OCI-LY7 (cell line): Measurements from ENCODE around the gene TC2N. TPM values are rescaled to one million over a fixed set of nuclear protein-coding genes. Genes with fewer than 3 reads are reported as not detected.

ENCODE experiments used
- BruUV-seq: library from RNA; stranded (reverse); fragments of 400-500 nt; replicated peaks from 2 replicates; lab custom pipeline; 2021; lab: Mats Ljungman, UMichigan
- CTCF ChIA-PET: fragments of 300-600 bp; sonication (Branson Sonifier 250); formaldehyde crosslinking; loops from one replicate; lab custom pipeline; 2022; ENCODE audit warnings: antibody characterized with exemption; ENCODE audit not compliant: unreplicated experiment; lab: Charles Lee
- POLR2A ChIA-PET: fragments of 300-600 bp; sonication (Branson Sonifier 250); formaldehyde crosslinking; loops from one replicate; lab custom pipeline; 2022; ENCODE audit warnings: antibody characterized with exemption; lab: Charles Lee
- DNase-seq: peaks from one replicate; pipeline ENCODE4 v3.0.0-alpha.2; 2015; ENCODE audit warnings: low spot score
- H2AFZ ChIP-seq: fragments of 200-600 bp; sonication (generic), shearing (Covaris generic); 2 replicates; pipeline ENCODE4 v1.6.1; 2014; ENCODE audit warnings: mild to moderate bottlenecking, antibody characterized with exemption, low read length, moderate library complexity
- H3K27ac ChIP-seq: fragments of 200-600 bp; sonication (generic); 2 replicates; pipeline ENCODE4 v1.5.1; 2014; ENCODE audit warnings: mixed run types, low read depth, mild to moderate bottlenecking, moderate library complexity, low read length, inconsistent platforms; ENCODE audit not compliant: poor library complexity, severe bottlenecking
- H3K36me3 ChIP-seq: fragments of 200-600 bp; sonication (generic); 2 replicates; pipeline ENCODE4 v1.6.1; 2014; ENCODE audit warnings: mild to moderate bottlenecking, antibody characterized with exemption, low read length, moderate library complexity, mixed read lengths; ENCODE audit not compliant: insufficient read depth
- H3K4me1 ChIP-seq: fragments of 200-600 bp; sonication (generic); 2 replicates; pipeline ENCODE4 v1.5.1; 2014; ENCODE audit warnings: mild to moderate bottlenecking, low read length; ENCODE audit not compliant: insufficient read depth, poor library complexity, severe bottlenecking
- H3K4me2 ChIP-seq: fragments of 200-600 bp; sonication (generic); 2 replicates; pipeline ENCODE4 v1.6.1; 2014; ENCODE audit warnings: mild to moderate bottlenecking, low read length
- H3K4me3 ChIP-seq: fragments of 200-600 bp; sonication (generic); 2 replicates; pipeline ENCODE4 v1.5.1; 2014; ENCODE audit warnings: mild to moderate bottlenecking, low read depth, low read length; ENCODE audit not compliant: poor library complexity, severe bottlenecking
- H3K79me2 ChIP-seq: fragments of 200-600 bp; sonication (generic); 2 replicates; pipeline ENCODE4 v1.6.1; 2016; ENCODE audit warnings: low read depth, mild to moderate bottlenecking, low read length, moderate library complexity, mixed read lengths; ENCODE audit not compliant: insufficient read depth
- H3K9me2 ChIP-seq: fragments of 200-600 bp; sonication (generic); 2 replicates; pipeline ENCODE4 v1.6.1; 2016; ENCODE audit warnings: mild to moderate bottlenecking, low read length, mixed read lengths; ENCODE audit not compliant: insufficient read depth
- H3K9me3 ChIP-seq: fragments of 200-600 bp; sonication (generic); 2 replicates; pipeline ENCODE4 v1.6.1; 2014; ENCODE audit warnings: mild to moderate bottlenecking, mixed run types, low read length, mixed read lengths
- H4K20me1 ChIP-seq: fragments of 200-600 bp; sonication (generic); 2 replicates; pipeline ENCODE4 v1.6.1; 2014; ENCODE audit warnings: mild to moderate bottlenecking, antibody characterized with exemption, low read length, moderate library complexity, mixed read lengths; ENCODE audit not compliant: insufficient read depth
- CTCF ChIP-seq: fragments of 200-600 bp; sonication (generic); conservative IDR thresholded peaks from 2 replicates; pipeline ENCODE4 v1.5.1; 2014; ENCODE audit warnings: mild to moderate bottlenecking, antibody characterized with exemption, low read length, moderate library complexity, mixed read lengths
- EZH2phosphoT487 ChIP-seq: fragments of 200-600 bp; sonication (generic); IDR thresholded peaks from 2 replicates; pipeline ENCODE4 v1.6.1; 2018; ENCODE audit warnings: low read depth, borderline replicate concordance, mild to moderate bottlenecking, mixed run types, antibody characterized with exemption, low read length, moderate library complexity, mixed read lengths
- intact Hi-C: fragments of 100-400 bp; cut with micrococcal nuclease; formaldehyde crosslinking; loops from one replicate; pipeline ENCODE4 v1.10.0; 2022; ENCODE audit not compliant: unreplicated experiment
- total RNA-seq, 2 experiments: library from RNA; depleted of rRNA in 1 of 2; stranded (reverse); fragments of >200 nt in 1 of 2; shearing (Covaris generic) in 1 of 2; gene quantifications; 2 replicates each; pipeline ENCODE4 v1.2.3, GENCODE V29; 2014 to 2022

Gene TC2N
- total RNA-seq, 2 experiments from 2014 or later, result 0.57 TPM; not detected in 1

GRCh38 chr14:91731018-91731417 lies 136.3 kb downstream of the TC2N start:
- H2AFZ ChIP-seq, result no peak overlapping the region
- no peaks in the 10 kb centered on the region for H3K9me2 ChIP-seq
- no peak overlapping the region for H3K27ac ChIP-seq
- no peak for TF ChIP-seq EZH2phosphoT487
- TF ChIP-seq CTCF, result no peak
- no peaks in the 10 kb centered on the region for H3K4me1 ChIP-seq
- no peak overlapping the region for H3K4me3 ChIP-seq
- no peaks in the 10 kb centered on the region for H3K9me3 ChIP-seq
- intact Hi-C loops, result no loop called here
- no peaks in the 10 kb centered on the region for H3K79me2 ChIP-seq
- ChIA-PET CTCF (no interaction called here), POLR2A (no interaction called here)
- H4K20me1 ChIP-seq, result no peaks in the 10 kb centered on the region
- no TSS peak for BruUV-seq
- no peak for DNase-seq
- no peaks in the 10 kb centered on the region for H3K36me3 ChIP-seq
- H3K4me2 ChIP-seq, result no peak overlapping the region

DNA sequence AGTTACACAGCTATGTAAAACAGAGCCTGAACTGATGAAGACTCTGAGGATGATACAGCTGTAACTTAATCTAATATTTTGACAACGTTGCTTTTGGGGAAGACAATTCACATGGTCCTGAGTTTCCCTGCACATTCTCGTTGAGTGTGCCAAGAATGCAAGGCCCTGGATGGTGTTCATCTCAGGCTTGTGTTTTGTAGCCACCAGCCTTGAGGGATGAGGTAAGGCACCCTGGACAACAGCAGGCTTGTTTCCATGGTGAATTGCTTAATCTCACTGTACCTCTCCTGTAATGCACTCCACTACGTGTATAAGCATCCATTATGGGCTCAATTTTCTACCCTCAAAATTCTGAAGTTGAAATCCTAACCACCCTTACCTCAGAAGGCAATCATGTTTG lies 137.6 kb downstream of the TC2N start:
- no peak overlapping the region for H3K27ac ChIP-seq
- no peak overlapping the region for H3K4me2 ChIP-seq
- CTCF ChIA-PET, result no interaction called here
- H3K4me1 ChIP-seq, result no peaks in the 10 kb centered on the region
- TF ChIP-seq CTCF (no peak), EZH2phosphoT487 (no peak)
- H3K36me3 ChIP-seq, result no peaks in the 10 kb centered on the region
- H3K4me3 ChIP-seq, result no peak overlapping the region
- H3K9me3 ChIP-seq, result no peaks in the 10 kb centered on the region
- H4K20me1 ChIP-seq, result no peaks in the 10 kb centered on the region
- no peaks in the 10 kb centered on the region for H3K9me2 ChIP-seq
- no peak overlapping the region for H2AFZ ChIP-seq
- no peaks in the 10 kb centered on the region for H3K79me2 ChIP-seq
- POLR2A ChIA-PET, result no interaction called here
- no TSS peak for BruUV-seq
- no peak for DNase-seq
- intact Hi-C loops, result no loop called here

Other genes with a start within 250 kb of the TC2N start
- not detected in 2 replicates for gene CATSPERB, start 135.4 kb downstream of the TC2N start, total RNA-seq (2014; rRNA removed; shearing (Covaris generic))
- gene CATSPERB, start 135.4 kb downstream of the TC2N start, total RNA-seq (2022), result not detected in 2 replicates
- gene FBLN5, start 80.2 kb upstream of the TC2N start, total RNA-seq (2014; rRNA removed; shearing (Covaris generic)), result 1.1 and 2.3 TPM in 2 replicates
- gene FBLN5, start 80.2 kb upstream of the TC2N start, total RNA-seq (2022), result 0.74 and 0.91 TPM in 2 replicates
- gene TRIP11, start 172.5 kb upstream of the TC2N start, total RNA-seq (2014; rRNA removed; shearing (Covaris generic)), result 11.8 and 15.1 TPM in 2 replicates
- gene TRIP11, start 172.5 kb upstream of the TC2N start, total RNA-seq (2022), result 43.2 and 44.4 TPM in 2 replicates
- 21.3 and 40.1 TPM in 2 replicates for gene ATXN3, start 239.0 kb upstream of the TC2N start, total RNA-seq (2014; rRNA removed; shearing (Covaris generic))
- gene ATXN3, start 239.0 kb upstream of the TC2N start, total RNA-seq (2022), result 24.6 and 31.7 TPM in 2 replicates